ENCODE measurements around the gene NUCB1. TPM values are rescaled to one million over a fixed set of nuclear protein-coding genes. Genes with fewer than 3 reads are reported as not detected.
"Not testable (repeated sequence)": the region's sequence is repeated elsewhere in the genome, so short reads cannot be mapped to it uniquely, and the experiment has no call there.

Gene NUCB1
- total and polyA plus RNA-seq, 7 donors = 49.9 to 143 (median 97.1) TPM

GRCh38 chr19:48881741-48882657, 18.1 kb upstream of the NUCB1 start:
- WGBS, 3 donors = 78 to 79% (median 78%) methylated on average over 30 of the region's 30 CpGs
- Histone ChIP-seq H3K36me3 (ENCODE audit: insufficient read depth in 1 of 2, low read depth in 1 of 2) (peaks cover 0 to 27% of the 10 kb centered on the region in 2 donors), H3K4me1 (peaks cover 17% of the 10 kb centered on the region), H3K9me3 (no peaks in the 10 kb centered on the region), H3K27ac (peak overlapping the region; percentile 3), H3K27me3 (ENCODE audit: insufficient read depth in 3 of 3, low read length in 2 of 3) (no peaks in the 10 kb centered on the region), H3K4me3 (no peak overlapping the region)
- ATAC-seq = peak; percentile 50 to 89 (median 76)
- intact Hi-C loops (cut with DNase I) = no loop called here
- no peak for DNase-seq
- TF ChIP-seq CTCF (IDR thresholded peaks at IDR 0.05) = no peak

GRCh38 chr19:48883726-48884125, 16.4 kb upstream of the NUCB1 start:
- Histone ChIP-seq H3K36me3 (ENCODE audit: insufficient read depth in 1 of 2, low read depth in 1 of 2) (peaks cover 0 to 10% of the 10 kb centered on the region in 2 donors), H3K27ac (no peak overlapping the region), H3K4me3 (no peak overlapping the region), H3K9me3 (no peaks in the 10 kb centered on the region), H3K27me3 (ENCODE audit: insufficient read depth in 3 of 3, low read length in 2 of 3) (no peaks in the 10 kb centered on the region), H3K4me1 (peaks cover under 1% of the 10 kb centered on the region)
- DNase-seq (no peak), ATAC-seq (no peak)
- intact Hi-C loops (cut with DNase I) = no loop called here
- TF ChIP-seq CTCF (IDR thresholded peaks at IDR 0.05) = no peak
- WGBS, 3 donors = 92 to 97% (median 94%) methylated on average over 7 of the region's 7 CpGs

GRCh38 chr19:48887861-48888612, 12.1 kb upstream of the NUCB1 start:
- Histone ChIP-seq H3K4me3 (no peak overlapping the region), H3K27me3 (ENCODE audit: insufficient read depth in 3 of 3, low read length in 2 of 3) (no peaks in the 10 kb centered on the region), H3K4me1 (no peaks in the 10 kb centered on the region), H3K9me3 (no peaks in the 10 kb centered on the region), H3K27ac (no peak overlapping the region), H3K36me3 (ENCODE audit: insufficient read depth in 1 of 2, low read depth in 1 of 2) (no peaks in the 10 kb centered on the region)
- TF ChIP-seq CTCF (IDR thresholded peaks at IDR 0.05) = no peak
- DNase-seq (no peak), ATAC-seq (no peak)
- 91 to 93% (median 92%) methylated on average over 21 of the region's 21 CpGs for WGBS, 3 donors
- intact Hi-C loops (cut with DNase I) = no loop called here

- H3K4me3 ChIP-seq; H3K9me3 ChIP-seq; DNase-seq; H3K27me3 ChIP-seq (ENCODE audit: insufficient read depth in 3 of 3, low read length in 2 of 3); H3K36me3 ChIP-seq (ENCODE audit: insufficient read depth in 1 of 2, low read depth in 1 of 2); intact Hi-C loops (cut with DNase I); H3K4me1 ChIP-seq; H3K27ac ChIP-seq; ATAC-seq: not testable (repeated sequence)
- WGBS, 3 donors = 65 to 85% (median 72%) methylated on average over 1 to 2 of the region's 3 CpGs
Observed at GRCh38 chr19:48889496-48889895, 10.6 kb upstream of the NUCB1 start.

GRCh38 chr19:48890551-48890950, 9.6 kb upstream of the NUCB1 start:
- Histone ChIP-seq H3K4me3 (no peak overlapping the region), H3K27ac (no peak overlapping the region), H3K4me1 (no peaks in the 10 kb centered on the region), H3K9me3 (no peaks in the 10 kb centered on the region), H3K36me3 (ENCODE audit: insufficient read depth in 1 of 2, low read depth in 1 of 2) (no peaks in the 10 kb centered on the region), H3K27me3 (ENCODE audit: insufficient read depth in 3 of 3, low read length in 2 of 3) (peaks cover 0 to 4% (median 0%) of the 10 kb centered on the region in 3 donors)
- 83 to 88% (median 84%) methylated on average over 3 to 4 of the region's 4 CpGs for WGBS, 3 donors
- TF ChIP-seq CTCF (IDR thresholded peaks at IDR 0.05) = no peak
- intact Hi-C loops (cut with DNase I) = no loop called here
- no peak for ATAC-seq
- DNase-seq = no peak

Data from psoas muscle (tissue), 8 donors.